ENCODE data around the gene WNT2. TPM values are rescaled to one million over a fixed set of nuclear protein-coding genes. Genes with fewer than 3 reads are reported as not detected.

The WNT2 gene
- total and polyA plus RNA-seq, 11 donors: 0.09 to 1.2 (median 0.20) TPM; not detected in 3

GRCh38 chr7:117350027-117350426, 27.2 kb upstream of the WNT2 start:
- intact Hi-C loops (cut with DNase I): no loop called here
- Histone ChIP-seq H3K36me3 (no peaks in the 10 kb centered on the region), H3K27ac (no peak overlapping the region), H3K27me3 (peaks cover 0 to 11% (median 0%) of the 10 kb centered on the region in 9 donors), H3K4me1 (no peaks in the 10 kb centered on the region), H3K4me3 (no peak overlapping the region), H3K9me3 (no peaks in the 10 kb centered on the region)
- no peak for DNase-seq
- TF ChIP-seq POLR2A (IDR thresholded peaks at IDR 0.05) (no peak), CTCF (IDR thresholded peaks at IDR 0.05) (no peak)
- ATAC-seq: no peak
- 61 to 73% (median 67%) methylated on average over 1 of the region's 1 CpG for WGBS, 4 donors

- Histone ChIP-seq H3K27me3 (peaks cover 0 to 11% (median 0%) of the 10 kb centered on the region in 9 donors), H3K9me3 (no peaks in the 10 kb centered on the region), H3K4me1 (no peaks in the 10 kb centered on the region), H3K4me3 (no peak overlapping the region), H3K27ac (no peak overlapping the region), H3K36me3 (no peaks in the 10 kb centered on the region)
- TF ChIP-seq POLR2A (IDR thresholded peaks at IDR 0.05) (no peak), CTCF (IDR thresholded peaks at IDR 0.05) (no peak)
- DNase-seq: no peak
- intact Hi-C loops (cut with DNase I): no loop called here
- no peak for ATAC-seq
- 55 to 90% (median 75%) methylated on average over 2 of the region's 2 CpGs for WGBS, 4 donors
These were observed 26.7 kb upstream of the WNT2 start for GRCh38 chr7:117349570-117349969.

- no peaks in the 10 kb centered on the region for H3K4me1 ChIP-seq
- no peaks in the 10 kb centered on the region for H3K36me3 ChIP-seq
- H3K4me3 ChIP-seq: no peak overlapping the region
- ATAC-seq (no peak), DNase-seq (no peak)
- WGBS, 4 donors: 79 to 86% (median 82%) methylated on average over 7 of the region's 7 CpGs
- peaks cover 0 to 11% (median 0%) of the 10 kb centered on the region in 9 donors for H3K27me3 ChIP-seq
- TF ChIP-seq CTCF (IDR thresholded peaks at IDR 0.05) (no peak), POLR2A (IDR thresholded peaks at IDR 0.05) (no peak)
- H3K27ac ChIP-seq: no peak overlapping the region
- intact Hi-C loops (cut with DNase I): no loop called here
- peaks cover 0 to 2% (median 0%) of the 10 kb centered on the region in 12 donors for H3K9me3 ChIP-seq
These were observed 25.3 kb upstream of the WNT2 start for GRCh38 chr7:117347962-117348672.

- H3K4me1 ChIP-seq: no peaks in the 10 kb centered on the region
These were observed 24.6 kb upstream of the WNT2 start for GRCh38 chr7:117347480-117347879.

More at GRCh38 chr7:117347480-117347879, 24.6 kb upstream of the WNT2 start:
- Histone ChIP-seq H3K36me3 (no peaks in the 10 kb centered on the region), H3K9me3 (peaks cover 0 to 5% (median 0%) of the 10 kb centered on the region in 12 donors), H3K4me3 (no peak overlapping the region), H3K27me3 (peaks cover 0 to 11% (median 0%) of the 10 kb centered on the region in 9 donors), H3K27ac (no peak overlapping the region)
- intact Hi-C loops (cut with DNase I): no loop called here
- DNase-seq: no peak
- ATAC-seq: no peak
- WGBS, 4 donors: 62 to 78% (median 66%) methylated on average over 6 of the region's 6 CpGs
- TF ChIP-seq POLR2A (IDR thresholded peaks at IDR 0.05) (no peak), CTCF (IDR thresholded peaks at IDR 0.05) (no peak)
